SHP77 treated with DMSO at 0.1 percent for 48 hours (cell line): ENCODE results near the gene ASB7.
"Not testable (repeated sequence)": the region's sequence is repeated elsewhere in the genome, so short reads cannot be mapped to it uniquely, and the experiment has no call there.

ENCODE experiments used
- DNase-seq: peaks from one replicate; lab custom pipeline; 2025; lab: John Stamatoyannopoulos, UW

The ASB7 gene

GRCh38 chr15:100651253-100651652, 48.9 kb downstream of the ASB7 start:
- no peak for DNase-seq

DNA sequence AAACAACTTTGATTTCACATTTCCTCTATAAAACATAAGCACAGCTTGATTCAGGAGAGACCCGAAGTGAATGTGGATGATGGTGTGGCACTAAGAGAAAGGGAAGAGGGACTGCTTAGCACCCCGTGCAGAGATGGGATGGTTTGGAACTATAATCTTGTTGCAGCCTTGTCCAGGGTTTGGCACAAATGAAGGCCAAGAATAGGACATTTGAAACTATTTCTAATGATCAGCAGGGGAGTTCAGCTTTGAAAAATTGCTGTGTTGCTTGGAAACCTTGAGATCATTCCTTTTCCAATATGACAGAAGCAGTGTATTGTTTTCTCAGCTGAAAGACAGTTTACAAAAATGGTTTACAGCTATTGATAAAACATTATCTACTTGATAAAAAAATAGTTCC, 49.7 kb downstream of the ASB7 start:
- no peak for DNase-seq

- no peak for DNase-seq
Observed at GRCh38 chr15:100653608-100654007, 51.2 kb downstream of the ASB7 start.

DNA sequence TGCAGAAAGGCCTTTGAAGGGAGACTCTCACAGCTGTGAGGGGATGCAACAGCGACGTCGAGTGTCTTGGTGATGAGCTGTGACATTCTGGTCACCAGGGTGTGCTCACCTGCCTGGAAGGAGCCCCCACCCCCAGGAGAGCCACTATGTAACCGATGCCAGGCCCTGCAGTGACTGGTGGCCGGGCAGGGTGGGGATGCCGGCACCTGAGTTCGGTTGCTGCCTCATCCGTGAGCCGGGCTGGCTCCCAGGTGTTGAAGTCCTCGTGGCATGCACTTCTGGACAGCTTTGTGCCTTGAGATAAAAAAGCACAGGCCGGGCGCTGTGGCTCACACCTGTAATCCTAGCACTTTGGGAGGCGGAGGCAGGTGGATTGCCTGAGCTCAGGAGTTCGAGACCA, 56.5 kb downstream of the ASB7 start:
- no peak for DNase-seq

GRCh38 chr15:100661156-100661555, 58.8 kb downstream of the ASB7 start:
- no peak for DNase-seq

- DNase-seq: no peak
Observed at GRCh38 chr15:100663086-100663914, 60.9 kb downstream of the ASB7 start.

DNA sequence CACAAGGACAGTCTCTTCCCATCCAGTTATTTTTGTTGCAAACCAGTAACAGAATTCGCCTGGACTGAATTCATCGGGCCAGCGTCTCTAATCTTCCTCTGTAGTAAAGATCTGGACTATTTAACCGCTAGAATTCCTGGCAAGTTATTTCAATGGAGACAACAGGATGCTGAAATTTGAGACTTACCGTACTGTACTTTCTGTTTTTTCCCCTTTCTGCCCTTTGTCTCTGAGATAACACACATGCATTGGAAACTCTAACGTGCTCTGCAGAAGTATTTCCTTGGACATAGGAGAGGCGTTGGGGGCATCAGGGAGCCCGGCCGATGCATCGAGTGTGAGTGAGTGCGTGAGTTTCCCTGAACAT, 61.5 kb downstream of the ASB7 start:
- DNase-seq: no peak

GRCh38 chr15:100665570-100665969, 63.2 kb downstream of the ASB7 start:
- no peak for DNase-seq

DNA sequence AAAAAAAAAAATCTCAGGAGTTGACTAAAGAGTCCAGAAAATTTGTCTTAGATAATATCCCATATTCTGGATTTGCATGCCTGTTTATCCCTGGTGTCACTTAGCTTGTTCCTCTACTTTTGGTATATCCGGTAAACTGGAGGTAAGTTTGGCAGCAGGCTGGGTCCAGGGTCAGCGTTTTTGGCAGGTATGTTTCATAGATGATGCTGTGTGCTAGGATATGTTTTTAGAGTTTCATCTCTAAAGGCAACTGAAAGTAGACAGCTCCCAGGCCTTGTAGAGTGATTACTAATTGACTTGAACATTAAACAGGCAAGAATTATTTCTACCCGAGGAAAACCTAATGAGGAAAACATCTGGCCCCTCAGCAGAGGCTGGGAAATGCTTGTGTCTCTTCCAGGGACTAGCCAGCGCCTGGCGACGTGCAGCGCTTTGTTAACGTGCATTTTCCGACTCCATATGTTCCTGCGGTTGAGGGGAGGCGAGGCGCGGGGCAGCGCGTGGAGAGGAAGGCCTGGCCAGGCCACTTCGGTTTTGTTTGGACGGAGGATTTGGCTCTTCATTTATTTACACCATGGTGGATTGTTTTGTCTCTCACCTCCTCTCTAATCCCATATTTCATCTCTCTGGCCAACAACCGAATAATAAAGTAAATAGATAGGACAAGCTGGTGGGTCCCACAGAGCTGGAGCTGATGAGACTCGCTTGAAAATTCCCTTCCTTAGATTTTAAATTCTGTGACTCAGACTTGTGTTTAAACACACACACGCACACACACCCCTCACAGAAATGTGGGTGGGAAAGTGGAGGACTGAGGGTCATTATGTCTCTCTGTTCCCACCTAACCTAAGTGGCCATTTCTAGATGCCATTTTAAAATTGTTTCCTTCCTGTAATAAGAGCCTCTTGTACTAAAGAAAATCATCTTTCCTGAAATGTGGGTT, 65.3 kb downstream of the ASB7 start:
- no peak for DNase-seq

DNA sequence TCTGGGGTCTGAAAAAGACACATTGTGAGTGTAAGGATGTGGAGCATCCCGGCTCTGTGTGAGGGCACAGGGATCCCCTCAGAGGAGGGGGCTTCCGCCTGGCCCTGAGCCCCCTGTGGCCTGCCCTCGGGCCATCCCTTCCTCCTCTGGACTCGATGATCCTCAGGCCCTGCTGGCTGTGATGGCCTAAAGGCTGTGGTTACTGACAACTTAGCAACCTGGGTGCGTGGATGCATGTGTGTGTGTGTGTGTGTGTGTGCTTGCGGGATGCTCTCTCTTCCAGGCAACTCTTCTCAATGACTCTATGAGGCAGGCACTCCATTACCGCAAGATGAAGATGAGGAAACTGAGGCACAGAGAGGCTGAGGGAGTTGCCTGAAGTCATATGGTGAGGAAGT, 66.0 kb downstream of the ASB7 start:
- DNase-seq: no peak

DNA sequence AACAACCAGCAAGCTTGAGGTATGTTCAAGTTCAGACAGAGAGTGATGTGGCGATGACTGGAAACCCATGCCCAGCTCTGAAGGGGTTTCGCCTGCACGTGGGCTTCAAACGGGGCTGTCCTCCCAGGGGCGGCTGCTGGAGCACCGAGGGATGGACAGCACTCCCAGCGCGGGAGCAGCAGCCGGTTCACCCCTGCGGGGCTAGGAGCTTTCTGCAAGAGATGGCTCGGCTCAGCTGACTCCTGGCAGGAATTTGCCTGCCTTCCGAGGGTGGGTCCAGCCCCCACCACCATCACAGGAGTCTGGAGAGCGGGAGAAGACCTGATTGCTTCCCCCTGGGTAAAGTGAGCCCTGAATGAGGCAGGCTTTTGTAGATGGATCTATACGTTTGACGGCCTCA, 66.9 kb downstream of the ASB7 start:
- no peak for DNase-seq

DNA sequence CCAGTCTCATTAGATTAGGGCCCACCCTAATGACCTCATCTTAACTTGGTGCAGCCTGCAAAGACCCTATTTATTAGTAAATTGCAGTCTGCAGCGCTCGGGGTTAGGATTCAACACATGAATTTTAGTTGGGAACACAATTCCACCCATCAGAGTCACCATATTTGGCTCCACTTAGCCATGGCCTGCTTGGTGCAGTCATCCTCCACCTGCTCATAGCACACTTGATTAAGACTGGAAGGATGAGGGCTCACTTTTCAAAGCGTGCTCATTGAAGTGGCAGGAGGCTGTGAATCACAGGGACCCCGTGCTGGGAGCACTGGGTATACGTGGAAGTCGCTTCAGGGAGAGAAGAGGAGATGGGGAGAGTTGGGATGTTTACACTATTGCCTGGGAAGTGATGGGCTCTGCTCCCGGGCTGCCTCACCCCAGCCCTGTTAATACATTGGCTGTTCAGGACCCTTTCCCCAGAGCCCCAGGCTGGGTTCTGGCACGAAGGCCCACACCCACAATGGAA, 68.2 kb downstream of the ASB7 start:
- no peak for DNase-seq

GRCh38 chr15:100671124-100671680, 68.8 kb downstream of the ASB7 start:
- DNase-seq: no peak

DNA sequence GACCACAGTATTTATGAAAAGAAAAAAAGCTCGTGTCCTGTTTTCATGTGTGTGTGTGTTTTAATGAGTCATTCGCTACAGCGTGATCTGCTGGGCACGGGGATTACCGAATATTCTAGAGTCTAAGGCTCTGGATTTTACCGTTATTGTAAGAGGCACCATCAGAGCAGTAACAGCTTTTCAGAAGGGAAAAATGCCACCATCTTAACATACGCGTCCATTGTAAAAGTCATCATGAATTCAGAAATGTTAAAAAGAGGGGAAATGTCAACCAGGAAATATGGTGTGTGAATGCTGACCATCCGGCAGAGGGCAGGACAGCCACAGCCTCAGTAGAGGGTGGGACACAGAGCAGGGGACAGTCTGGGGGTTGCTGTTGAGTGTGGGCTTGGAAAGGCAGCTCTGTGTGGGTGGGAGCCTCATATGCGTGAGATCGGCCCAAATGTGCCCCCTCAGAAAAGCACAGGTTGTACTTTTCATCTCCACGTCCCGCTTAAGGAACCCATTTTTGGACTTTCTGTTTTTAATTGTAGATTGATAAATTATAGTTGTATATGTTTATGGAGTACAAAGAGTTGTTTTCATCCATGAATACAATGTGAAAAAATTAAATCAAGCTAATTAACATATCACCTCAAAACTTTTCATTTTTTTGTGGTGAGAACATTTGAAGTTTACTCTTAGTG, 69.6 kb downstream of the ASB7 start:
- DNase-seq: peak; percentile 25

GRCh38 chr15:100672959-100673358, 70.6 kb downstream of the ASB7 start:
- DNase-seq: no peak

DNA sequence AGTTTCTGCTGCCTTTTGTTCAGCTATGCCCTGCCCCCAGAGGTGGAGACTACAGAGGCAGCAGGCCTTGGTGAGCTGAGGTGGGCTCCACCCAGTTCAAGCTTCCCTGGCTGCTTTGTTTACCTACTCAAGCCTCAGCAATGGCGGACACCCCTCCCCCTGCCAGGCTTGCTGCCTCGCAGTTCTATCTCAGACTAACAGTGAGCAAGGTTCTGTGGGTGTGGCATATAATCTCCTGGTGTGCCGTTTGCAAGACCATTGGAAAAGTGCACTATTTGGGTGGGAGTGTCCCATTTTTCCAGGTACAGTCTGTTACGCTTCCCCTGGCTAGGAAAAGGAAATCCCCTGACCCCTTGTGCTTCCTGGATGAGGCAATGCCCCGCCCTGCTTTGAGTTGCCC, 76.8 kb downstream of the ASB7 start:
- DNase-seq: not testable (repeated sequence)

DNA sequence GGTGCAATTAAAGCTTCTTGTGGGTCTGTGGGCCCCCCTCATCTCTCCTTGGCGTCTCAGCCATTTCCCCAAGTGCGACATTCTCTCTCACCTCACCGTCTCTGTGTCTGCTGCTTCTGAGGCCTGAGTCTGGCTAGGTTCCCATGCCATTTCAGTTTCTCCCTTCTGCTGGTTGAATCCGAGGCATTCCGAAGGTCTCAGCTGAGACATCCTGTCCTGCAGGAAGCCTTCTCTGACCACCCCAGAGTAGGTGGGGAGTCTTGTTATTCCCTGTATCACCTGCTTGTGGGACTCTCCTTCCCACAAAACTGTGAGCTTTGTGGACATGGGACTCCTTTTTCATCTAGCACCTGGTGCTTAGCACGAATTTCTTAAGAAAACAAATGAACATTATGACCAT, 78.3 kb downstream of the ASB7 start:
- no peak for DNase-seq

GRCh38 chr15:100681335-100681746, 79.0 kb downstream of the ASB7 start:
- no peak for DNase-seq

DNA sequence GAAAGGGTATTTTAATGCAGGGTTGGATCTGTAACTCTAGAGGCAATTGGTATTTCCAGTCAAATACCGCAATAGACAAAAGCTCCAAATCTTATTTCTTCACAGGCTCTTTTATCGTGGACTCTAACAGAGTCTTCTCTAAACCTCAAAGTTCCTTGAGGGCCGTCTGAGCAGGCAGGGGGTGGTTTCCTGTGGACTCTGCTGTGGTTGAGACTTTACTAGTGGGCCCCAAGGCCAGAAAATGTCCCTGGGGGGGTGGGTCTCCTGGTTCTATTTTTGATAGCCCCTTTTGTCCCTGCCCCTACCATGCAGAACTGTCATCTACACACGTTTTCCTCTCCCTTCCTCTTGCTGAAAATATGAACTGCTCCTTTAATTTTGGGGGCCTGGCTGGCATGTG, 80.1 kb downstream of the ASB7 start:
- no peak for DNase-seq

DNA sequence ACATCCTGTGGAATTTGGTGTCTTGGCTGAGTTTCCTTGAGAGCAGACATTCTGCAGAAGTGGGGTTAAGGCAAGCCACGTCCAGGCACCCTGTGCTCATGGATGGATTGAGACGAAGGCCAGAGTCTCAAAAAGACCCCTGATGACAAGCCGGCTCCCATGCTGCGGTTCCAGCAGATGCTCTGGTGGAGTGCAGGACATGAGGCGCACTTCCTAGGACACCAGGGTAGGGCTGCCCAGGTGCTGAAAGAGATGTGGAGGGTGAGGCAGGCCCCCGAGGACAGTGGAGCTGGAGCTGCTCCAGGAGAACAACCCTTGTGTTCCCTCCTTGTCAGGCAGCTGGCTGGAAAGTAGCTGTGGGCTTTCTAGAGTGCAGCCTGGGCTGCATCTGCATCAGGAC, 81.0 kb downstream of the ASB7 start:
- DNase-seq: no peak

DNA sequence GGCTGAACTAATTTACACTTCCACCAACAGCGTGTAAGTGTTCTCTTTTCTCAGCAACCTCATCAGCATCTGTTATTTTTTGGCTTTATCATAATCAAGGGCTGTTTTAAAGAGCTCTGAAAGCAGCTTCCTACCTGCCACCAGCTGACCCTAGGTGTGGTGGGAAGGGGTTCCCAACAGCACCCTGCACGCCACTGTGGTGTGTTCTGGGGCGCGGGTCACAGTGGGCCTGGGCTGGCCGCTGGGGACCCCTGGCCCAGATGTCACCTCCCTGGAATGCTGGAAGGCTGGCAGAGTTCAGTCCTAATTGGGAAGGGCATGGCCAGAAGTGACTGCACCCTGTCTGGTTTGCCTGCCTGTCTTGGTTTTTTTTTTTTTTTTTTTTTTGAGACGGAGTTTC, 82.2 kb downstream of the ASB7 start:
- DNase-seq: no peak
